ENCODE data around the gene CCDC7. TPM values are rescaled to one million over a fixed set of nuclear protein-coding genes. Genes with fewer than 3 reads are reported as not detected.

Gene CCDC7
- polyA plus RNA-seq, 1 experiment: 1.9 TPM

- TF ChIP-seq, protein P1, sequence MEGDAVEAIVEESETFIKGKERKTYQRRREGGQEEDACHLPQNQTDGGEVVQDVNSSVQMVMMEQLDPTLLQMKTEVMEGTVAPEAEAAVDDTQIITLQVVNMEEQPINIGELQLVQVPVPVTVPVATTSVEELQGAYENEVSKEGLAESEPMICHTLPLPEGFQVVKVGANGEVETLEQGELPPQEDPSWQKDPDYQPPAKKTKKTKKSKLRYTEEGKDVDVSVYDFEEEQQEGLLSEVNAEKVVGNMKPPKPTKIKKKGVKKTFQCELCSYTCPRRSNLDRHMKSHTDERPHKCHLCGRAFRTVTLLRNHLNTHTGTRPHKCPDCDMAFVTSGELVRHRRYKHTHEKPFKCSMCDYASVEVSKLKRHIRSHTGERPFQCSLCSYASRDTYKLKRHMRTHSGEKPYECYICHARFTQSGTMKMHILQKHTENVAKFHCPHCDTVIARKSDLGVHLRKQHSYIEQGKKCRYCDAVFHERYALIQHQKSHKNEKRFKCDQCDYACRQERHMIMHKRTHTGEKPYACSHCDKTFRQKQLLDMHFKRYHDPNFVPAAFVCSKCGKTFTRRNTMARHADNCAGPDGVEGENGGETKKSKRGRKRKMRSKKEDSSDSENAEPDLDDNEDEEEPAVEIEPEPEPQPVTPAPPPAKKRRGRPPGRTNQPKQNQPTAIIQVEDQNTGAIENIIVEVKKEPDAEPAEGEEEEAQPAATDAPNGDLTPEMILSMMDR (IDR thresholded peaks at IDR 0.05; ENCODE audit: low read depth, low read length): no peak
- Histone ChIP-seq H3K27ac (ENCODE audit: low read depth, low read length) (peak overlapping the region; percentile 96), H3K4me3 (ENCODE audit: low read depth, low read length) (peak overlapping the region; percentile 75), H3K27me3 (ENCODE audit: control insufficient read depth, insufficient read depth, low read length) (no peaks in the 10 kb centered on the region), H3K9me3 (ENCODE audit: control insufficient read depth, insufficient read depth, low read length) (no peaks in the 10 kb centered on the region)
- ChIA-PET CTCF (no interaction called here), POLR2A (no interaction called here)
- DNase-seq (ENCODE audit: low read depth, low spot score): no peak
These were observed 831 bp downstream of the CCDC7 start for GRCh38 chr10:32446536-32447406.

DNA sequence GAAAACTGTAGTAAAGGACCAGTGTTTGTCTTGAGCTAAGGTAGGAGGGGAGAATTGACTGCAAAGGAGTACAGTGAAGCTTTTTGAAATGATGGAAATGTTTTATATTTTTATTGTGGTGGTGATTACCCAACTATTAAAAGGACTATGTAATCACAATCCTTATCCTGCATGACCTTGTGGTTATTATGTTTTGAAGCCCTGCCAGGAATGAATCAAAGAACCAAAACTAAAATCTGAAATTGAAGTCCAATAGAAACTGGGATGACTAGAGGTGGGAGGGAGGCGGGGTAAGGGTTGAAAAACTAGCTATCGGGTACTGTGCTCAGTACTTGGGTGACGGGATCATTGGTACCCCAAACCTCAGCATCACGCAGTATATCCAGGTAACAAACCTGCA, 8.2 kb downstream of the CCDC7 start:
- Histone ChIP-seq H3K4me3 (ENCODE audit: low read depth, low read length) (no peak overlapping the region), H3K27me3 (ENCODE audit: control insufficient read depth, insufficient read depth, low read length) (no peaks in the 10 kb centered on the region), H3K9me3 (ENCODE audit: control insufficient read depth, insufficient read depth, low read length) (no peaks in the 10 kb centered on the region), H3K27ac (ENCODE audit: low read depth, low read length) (no peak overlapping the region)
- CTCF ChIA-PET: no interaction called here
- TF ChIP-seq, protein P1 (IDR thresholded peaks at IDR 0.05; ENCODE audit: low read depth, low read length): no peak
- POLR2A ChIA-PET: no interaction called here
- DNase-seq (ENCODE audit: low read depth, low spot score): no peak

GRCh38 chr10:32459051-32459698, 13.2 kb downstream of the CCDC7 start:
- H3K27me3 ChIP-seq (ENCODE audit: control insufficient read depth, insufficient read depth, low read length): no peaks in the 10 kb centered on the region
- ChIA-PET CTCF (no interaction called here), POLR2A (interaction anchor here (0.7 kb wide), 1 partner anchor 69 kb away, joined by 13 read pairs; no protein-coding TSS in a partner anchor)
- TF ChIP-seq, protein P1 (IDR thresholded peaks at IDR 0.05; ENCODE audit: low read depth, low read length): no peak
- no peaks in the 10 kb centered on the region for H3K9me3 ChIP-seq (ENCODE audit: control insufficient read depth, insufficient read depth, low read length)
- H3K4me3 ChIP-seq (ENCODE audit: low read depth, low read length): no peak overlapping the region
- DNase-seq (ENCODE audit: low read depth, low spot score): no peak
- H3K27ac ChIP-seq (ENCODE audit: low read depth, low read length): no peak overlapping the region

DNA sequence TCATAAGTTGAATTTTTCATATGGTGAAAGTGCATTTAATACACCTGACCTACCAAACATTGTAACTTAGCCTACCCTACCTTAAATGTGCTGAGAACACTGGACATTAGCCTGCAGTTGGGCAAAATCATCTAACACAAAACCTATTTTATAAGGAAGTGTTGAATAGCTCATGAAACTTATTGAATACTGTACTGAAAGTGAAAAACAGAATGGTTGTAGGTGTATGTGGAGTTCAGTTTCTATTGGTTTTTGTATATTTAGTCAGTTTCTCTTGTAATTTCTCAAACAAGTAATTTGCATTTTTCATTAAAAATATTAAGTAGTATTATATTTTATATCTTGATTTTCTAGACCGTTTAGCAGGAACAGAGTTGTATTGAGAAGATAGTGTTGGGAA, 15.3 kb downstream of the CCDC7 start:
- no peaks in the 10 kb centered on the region for H3K9me3 ChIP-seq (ENCODE audit: control insufficient read depth, insufficient read depth, low read length)
- POLR2A ChIA-PET: no interaction called here
- DNase-seq (ENCODE audit: low read depth, low spot score): no peak
- no peaks in the 10 kb centered on the region for H3K27me3 ChIP-seq (ENCODE audit: control insufficient read depth, insufficient read depth, low read length)
- no peak overlapping the region for H3K27ac ChIP-seq (ENCODE audit: low read depth, low read length)
- CTCF ChIA-PET: no interaction called here
- TF ChIP-seq, protein P1 (IDR thresholded peaks at IDR 0.05; ENCODE audit: low read depth, low read length): no peak
- no peak overlapping the region for H3K4me3 ChIP-seq (ENCODE audit: low read depth, low read length)

DNA sequence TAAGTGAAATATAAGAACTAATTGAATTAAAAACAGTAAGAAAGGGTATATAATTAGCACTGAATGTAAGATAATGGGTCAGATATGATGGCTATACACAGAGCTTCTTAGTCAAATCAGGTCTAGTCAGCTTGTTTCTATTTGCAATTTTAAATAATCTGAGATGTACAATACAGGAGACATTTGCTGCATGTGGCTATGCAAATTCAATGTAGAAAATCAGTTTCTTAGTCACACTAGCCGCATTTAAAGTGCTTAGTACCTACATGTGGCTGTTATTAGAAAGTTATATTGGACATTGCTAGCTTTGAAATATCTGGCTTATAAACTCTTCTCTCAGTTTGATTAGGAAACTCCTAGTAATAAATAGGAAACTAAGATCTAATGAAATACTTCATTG, 25.3 kb downstream of the CCDC7 start:
- Histone ChIP-seq H3K27me3 (ENCODE audit: control insufficient read depth, insufficient read depth, low read length) (no peaks in the 10 kb centered on the region), H3K9me3 (ENCODE audit: control insufficient read depth, insufficient read depth, low read length) (no peaks in the 10 kb centered on the region), H3K27ac (ENCODE audit: low read depth, low read length) (no peak overlapping the region), H3K4me3 (ENCODE audit: low read depth, low read length) (no peak overlapping the region)
- DNase-seq (ENCODE audit: low read depth, low spot score): no peak
- TF ChIP-seq, protein P1 (IDR thresholded peaks at IDR 0.05; ENCODE audit: low read depth, low read length): no peak
- POLR2A ChIA-PET: no interaction called here
- CTCF ChIA-PET: interaction anchor here (0.6 to 1.0 kb wide), 2 partner anchors 538 to 1185 kb away, joined by 3 to 5 read pairs; no protein-coding TSS in a partner anchor
